GM21723 (cell line): Measurements from ENCODE around the gene KIF13A.

Source experiments
- ATAC-seq: cut with Tn5 transposase; IDR thresholded peaks from one replicate; pipeline ENCODE4 v1.9.1; 2021; ENCODE audit warnings: mild to moderate bottlenecking, moderate library complexity; ENCODE audit not compliant: unreplicated experiment

The KIF13A gene

GRCh38 chr6:17730078-17730704, 257.2 kb downstream of the KIF13A start:
- ATAC-seq: no peak

- no peak for ATAC-seq
Measured at GRCh38 chr6:17729223-17730077, 258.0 kb downstream of the KIF13A start.

- no peak for ATAC-seq
Measured at GRCh38 chr6:17728551-17729222, 258.7 kb downstream of the KIF13A start.

GRCh38 chr6:17725083-17725482, 262.4 kb downstream of the KIF13A start:
- ATAC-seq: no peak

- no peak for ATAC-seq
Measured at GRCh38 chr6:17724341-17724740, 263.1 kb downstream of the KIF13A start.

- no peak for ATAC-seq
Measured at GRCh38 chr6:17721671-17722070, 265.8 kb downstream of the KIF13A start.

GRCh38 chr6:17719323-17720041, 268.0 kb downstream of the KIF13A start:
- no peak for ATAC-seq

- no peak for ATAC-seq
Measured at GRCh38 chr6:17716221-17716620, 271.2 kb downstream of the KIF13A start.

GRCh38 chr6:17714879-17715851, 272.3 kb downstream of the KIF13A start:
- ATAC-seq: peak; percentile 85

- ATAC-seq: no peak
Measured at GRCh38 chr6:17714177-17714576, 273.3 kb downstream of the KIF13A start.

GRCh38 chr6:17712576-17712975, 274.9 kb downstream of the KIF13A start:
- no peak for ATAC-seq

GRCh38 chr6:17710331-17710730, 277.1 kb downstream of the KIF13A start:
- ATAC-seq: no peak

- ATAC-seq: no peak
Measured at GRCh38 chr6:17709476-17709875, 278.0 kb downstream of the KIF13A start.
